Neural cell (in vitro differentiated cells): ENCODE results near the gene GPR42.
"Not testable (repeated sequence)": the region's sequence is repeated elsewhere in the genome, so short reads cannot be mapped to it uniquely, and the experiment has no call there.

Experiments used
- EP300 ChIP-seq: fragments of 450-650 bp; conservative IDR thresholded peaks from 2 replicates; pipeline ENCODE4 v1.6.1; 2014; ENCODE audit warnings: antibody characterized with exemption, mild to moderate bottlenecking, moderate library complexity; ENCODE audit not compliant: poor library complexity, severe bottlenecking
- EZH2 ChIP-seq: fragments of 200-600, 300-800 bp; shearing (Covaris generic), sonication (generic); IDR thresholded peaks from 2 replicates; pipeline ENCODE4 v1.6.1; 2014; ENCODE audit warnings: antibody characterized with exemption, low read length, borderline replicate concordance, mild to moderate bottlenecking; ENCODE audit not compliant: insufficient read depth, poor library complexity, severe bottlenecking
- MXI1 ChIP-seq: fragments of 450-650 bp; conservative IDR thresholded peaks from 2 replicates; pipeline ENCODE4 v1.6.1; 2014; ENCODE audit warnings: antibody characterized with exemption, mild to moderate bottlenecking; ENCODE audit not compliant: poor library complexity, severe bottlenecking
- POLR2AphosphoS5 ChIP-seq: IDR thresholded peaks from 2 replicates; pipeline ENCODE4 v1.6.1; 2012
- RAD21 ChIP-seq: fragments of 450-650 bp; conservative IDR thresholded peaks from 2 replicates; pipeline ENCODE4 v1.6.1; 2014; ENCODE audit warnings: antibody characterized with exemption, mild to moderate bottlenecking, moderate library complexity
- TAF1 ChIP-seq: IDR thresholded peaks from 2 replicates; pipeline ENCODE4 v1.6.1; 2012; ENCODE audit warnings: low read depth
- TF ChIP-seq, protein P1 (sequence below): fragments of 450-650 bp; IDR thresholded peaks from 2 replicates; pipeline ENCODE4 v1.5.1; 2014; ENCODE audit warnings: antibody characterized with exemption, mild to moderate bottlenecking, moderate library complexity; ENCODE audit not compliant: poor library complexity, severe bottlenecking
- TF ChIP-seq, protein P2 (sequence below): IDR thresholded peaks from 2 replicates; pipeline ENCODE4 v1.6.1; 2012; ENCODE audit warnings: borderline replicate concordance

DNA sequence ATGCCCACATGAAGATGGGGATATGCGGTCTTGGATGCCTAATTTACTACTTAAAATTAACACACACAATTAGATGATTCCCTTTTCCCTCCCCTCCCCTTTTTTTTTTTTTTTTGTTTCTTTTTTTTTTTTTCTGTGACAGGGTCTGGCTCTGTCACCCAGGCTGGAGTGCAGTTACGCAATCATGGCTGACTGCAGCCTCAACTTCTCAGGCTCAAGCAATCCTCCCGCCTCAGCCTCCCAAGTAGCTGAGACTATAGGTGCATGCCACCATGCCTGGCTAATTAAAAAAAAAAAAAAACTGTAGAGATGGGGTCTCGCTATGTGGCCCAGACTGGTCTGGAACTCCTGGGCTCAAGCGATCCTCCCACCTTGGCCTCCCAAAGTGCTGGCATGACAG, 8.7 kb downstream of the GPR42 start:
- TF ChIP-seq, protein P1, sequence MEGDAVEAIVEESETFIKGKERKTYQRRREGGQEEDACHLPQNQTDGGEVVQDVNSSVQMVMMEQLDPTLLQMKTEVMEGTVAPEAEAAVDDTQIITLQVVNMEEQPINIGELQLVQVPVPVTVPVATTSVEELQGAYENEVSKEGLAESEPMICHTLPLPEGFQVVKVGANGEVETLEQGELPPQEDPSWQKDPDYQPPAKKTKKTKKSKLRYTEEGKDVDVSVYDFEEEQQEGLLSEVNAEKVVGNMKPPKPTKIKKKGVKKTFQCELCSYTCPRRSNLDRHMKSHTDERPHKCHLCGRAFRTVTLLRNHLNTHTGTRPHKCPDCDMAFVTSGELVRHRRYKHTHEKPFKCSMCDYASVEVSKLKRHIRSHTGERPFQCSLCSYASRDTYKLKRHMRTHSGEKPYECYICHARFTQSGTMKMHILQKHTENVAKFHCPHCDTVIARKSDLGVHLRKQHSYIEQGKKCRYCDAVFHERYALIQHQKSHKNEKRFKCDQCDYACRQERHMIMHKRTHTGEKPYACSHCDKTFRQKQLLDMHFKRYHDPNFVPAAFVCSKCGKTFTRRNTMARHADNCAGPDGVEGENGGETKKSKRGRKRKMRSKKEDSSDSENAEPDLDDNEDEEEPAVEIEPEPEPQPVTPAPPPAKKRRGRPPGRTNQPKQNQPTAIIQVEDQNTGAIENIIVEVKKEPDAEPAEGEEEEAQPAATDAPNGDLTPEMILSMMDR = not testable (repeated sequence)
- not testable (repeated sequence) for TF ChIP-seq POLR2AphosphoS5, MXI1, TAF1, EP300, RAD21, EZH2
- TF ChIP-seq, protein P2, sequence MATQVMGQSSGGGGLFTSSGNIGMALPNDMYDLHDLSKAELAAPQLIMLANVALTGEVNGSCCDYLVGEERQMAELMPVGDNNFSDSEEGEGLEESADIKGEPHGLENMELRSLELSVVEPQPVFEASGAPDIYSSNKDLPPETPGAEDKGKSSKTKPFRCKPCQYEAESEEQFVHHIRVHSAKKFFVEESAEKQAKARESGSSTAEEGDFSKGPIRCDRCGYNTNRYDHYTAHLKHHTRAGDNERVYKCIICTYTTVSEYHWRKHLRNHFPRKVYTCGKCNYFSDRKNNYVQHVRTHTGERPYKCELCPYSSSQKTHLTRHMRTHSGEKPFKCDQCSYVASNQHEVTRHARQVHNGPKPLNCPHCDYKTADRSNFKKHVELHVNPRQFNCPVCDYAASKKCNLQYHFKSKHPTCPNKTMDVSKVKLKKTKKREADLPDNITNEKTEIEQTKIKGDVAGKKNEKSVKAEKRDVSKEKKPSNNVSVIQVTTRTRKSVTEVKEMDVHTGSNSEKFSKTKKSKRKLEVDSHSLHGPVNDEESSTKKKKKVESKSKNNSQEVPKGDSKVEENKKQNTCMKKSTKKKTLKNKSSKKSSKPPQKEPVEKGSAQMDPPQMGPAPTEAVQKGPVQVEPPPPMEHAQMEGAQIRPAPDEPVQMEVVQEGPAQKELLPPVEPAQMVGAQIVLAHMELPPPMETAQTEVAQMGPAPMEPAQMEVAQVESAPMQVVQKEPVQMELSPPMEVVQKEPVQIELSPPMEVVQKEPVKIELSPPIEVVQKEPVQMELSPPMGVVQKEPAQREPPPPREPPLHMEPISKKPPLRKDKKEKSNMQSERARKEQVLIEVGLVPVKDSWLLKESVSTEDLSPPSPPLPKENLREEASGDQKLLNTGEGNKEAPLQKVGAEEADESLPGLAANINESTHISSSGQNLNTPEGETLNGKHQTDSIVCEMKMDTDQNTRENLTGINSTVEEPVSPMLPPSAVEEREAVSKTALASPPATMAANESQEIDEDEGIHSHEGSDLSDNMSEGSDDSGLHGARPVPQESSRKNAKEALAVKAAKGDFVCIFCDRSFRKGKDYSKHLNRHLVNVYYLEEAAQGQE = not testable (repeated sequence)
